Osteoblast (primary cell): ENCODE results near the gene TSSK6. TPM values are rescaled to one million over a fixed set of nuclear protein-coding genes. Genes with fewer than 3 reads are reported as not detected.

ENCODE experiments used
- DNase-seq: peaks from one replicate; pipeline ENCODE4 v3.0.0; 2011; ENCODE audit warnings: low spot score, mixed read lengths; ENCODE audit not compliant: insufficient read length; ENCODE audit errors: missing footprints
- H2AFZ ChIP-seq: 2 replicates; pipeline ENCODE4 v1.6.0; 2011; ENCODE audit warnings: mild to moderate bottlenecking, low read length
- H3K27ac ChIP-seq: 2 replicates; pipeline ENCODE4 v1.5.1; 2011; ENCODE audit warnings: mild to moderate bottlenecking, low read depth, low read length, moderate library complexity
- H3K27me3 ChIP-seq: 2 replicates; pipeline ENCODE4 v1.6.0; 2012; ENCODE audit warnings: mild to moderate bottlenecking, control low read depth, inconsistent platforms, low read length, moderate library complexity; ENCODE audit not compliant: insufficient read depth
- H3K36me3 ChIP-seq: 2 replicates; pipeline ENCODE4 v1.5.1; 2011; ENCODE audit warnings: mild to moderate bottlenecking, low read length, control low read depth, moderate library complexity; ENCODE audit not compliant: insufficient read depth
- H3K4me1 ChIP-seq: 2 replicates; pipeline ENCODE4 v1.5.1; 2011; ENCODE audit warnings: mild to moderate bottlenecking, low read length, control low read depth, moderate library complexity; ENCODE audit not compliant: insufficient read depth
- H3K4me2 ChIP-seq: 2 replicates; pipeline ENCODE4 v1.6.0; 2011; ENCODE audit warnings: mild to moderate bottlenecking, low read length; ENCODE audit not compliant: insufficient read depth
- H3K4me3 ChIP-seq: fragments of 200-600 bp; sonication (generic); 3 replicates; pipeline ENCODE4 v1.5.1; 2012; ENCODE audit warnings: mild to moderate bottlenecking, low read length, inconsistent platforms; ENCODE audit not compliant: insufficient read depth
- H3K79me2 ChIP-seq: 2 replicates; pipeline ENCODE4 v1.6.0; 2012; ENCODE audit warnings: mild to moderate bottlenecking, low read length, control low read depth, inconsistent platforms; ENCODE audit not compliant: insufficient read depth
- H3K9me3 ChIP-seq: 2 replicates; pipeline ENCODE4 v1.5.1; 2011; ENCODE audit warnings: low read depth, low read length, control low read depth
- H4K20me1 ChIP-seq: 2 replicates; pipeline ENCODE4 v1.6.0; 2012; ENCODE audit warnings: mild to moderate bottlenecking, low read length, control low read depth; ENCODE audit not compliant: insufficient read depth
- CTCF ChIP-seq: IDR thresholded peaks from 2 replicates; pipeline ENCODE4 v1.5.1; 2011; ENCODE audit warnings: mild to moderate bottlenecking, low read depth, low read length, moderate library complexity; ENCODE audit errors: extremely low read depth
- total RNA-seq: library from RNA; depleted of rRNA; stranded (reverse); fragments of >200 nt; gene quantifications from 2 replicates; pipeline ENCODE4 v1.2.3, GENCODE V29; 2012

TSSK6 gene
- total RNA-seq, 1 donor, result 4.3 TPM

DNA sequence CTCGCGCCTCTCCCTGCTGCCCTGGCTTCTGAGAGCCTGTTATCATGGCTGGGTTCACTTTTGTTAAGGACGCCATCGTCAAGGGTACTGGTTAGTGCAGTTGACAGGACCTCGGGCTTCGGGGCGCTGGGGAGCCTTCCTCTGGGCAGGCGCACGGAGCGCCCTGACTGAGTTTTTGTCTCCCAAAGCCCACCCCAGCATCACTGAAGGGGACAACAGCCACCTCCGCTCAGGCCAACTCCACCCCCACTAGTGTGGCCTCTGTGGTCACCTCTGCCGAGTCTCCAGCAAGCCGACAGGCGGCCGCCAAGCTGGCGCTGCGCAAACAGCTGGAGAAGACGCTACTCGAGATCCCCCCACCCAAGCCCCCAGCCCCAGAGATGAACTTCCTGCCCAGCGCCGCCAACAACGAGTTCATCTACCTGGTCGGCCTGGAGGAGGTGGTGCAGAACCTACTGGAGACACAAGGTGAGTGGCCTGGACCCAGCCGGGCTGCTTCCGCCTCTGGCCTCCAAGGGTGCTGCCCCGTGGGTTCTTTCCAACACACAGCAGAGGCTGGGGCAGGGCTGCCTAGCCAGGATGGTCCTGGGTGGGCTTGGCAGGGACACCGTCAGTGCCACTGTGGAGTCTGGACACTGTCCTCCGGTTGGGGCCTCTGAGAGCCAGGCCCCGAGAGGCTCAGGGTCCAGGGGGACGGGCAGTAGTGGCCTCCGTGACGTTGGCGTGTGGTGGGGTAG is 16.9 kb downstream of the TSSK6 start:
- Histone ChIP-seq H2AFZ (no peak overlapping the region), H3K4me2 (no peak overlapping the region), H3K27ac (no peak overlapping the region), H3K79me2 (peaks cover 44% of the 10 kb centered on the region), H3K4me3 (no peak overlapping the region), H3K4me1 (peaks cover 4% of the 10 kb centered on the region), H3K9me3 (no peaks in the 10 kb centered on the region), H4K20me1 (peaks cover 11% of the 10 kb centered on the region), H3K27me3 (no peaks in the 10 kb centered on the region), H3K36me3 (peaks cover 65% of the 10 kb centered on the region)
- DNase-seq, result peak; percentile 70
- no peak for TF ChIP-seq CTCF

- peaks cover 50% of the 10 kb centered on the region for H3K36me3 ChIP-seq
- H3K4me3 ChIP-seq, result no peak overlapping the region
- H2AFZ ChIP-seq, result no peak overlapping the region
- no peak for TF ChIP-seq CTCF
- H3K9me3 ChIP-seq, result no peaks in the 10 kb centered on the region
- DNase-seq, result peak; percentile 80
- H4K20me1 ChIP-seq, result peaks cover 19% of the 10 kb centered on the region
- H3K4me1 ChIP-seq, result peaks cover 4% of the 10 kb centered on the region
- no peak overlapping the region for H3K4me2 ChIP-seq
- no peak overlapping the region for H3K27ac ChIP-seq
- H3K27me3 ChIP-seq, result no peaks in the 10 kb centered on the region
- peaks cover 66% of the 10 kb centered on the region for H3K79me2 ChIP-seq
Measured at GRCh38 chr19:19495614-19496603, 19.4 kb downstream of the TSSK6 start.

- Histone ChIP-seq H2AFZ (no peak overlapping the region), H3K4me2 (no peak overlapping the region), H3K4me3 (no peak overlapping the region), H4K20me1 (peaks cover 22% of the 10 kb centered on the region), H3K79me2 (peaks cover 75% of the 10 kb centered on the region), H3K27ac (peak overlapping the region; percentile 33), H3K36me3 (peaks cover 43% of the 10 kb centered on the region), H3K4me1 (peaks cover 19% of the 10 kb centered on the region), H3K9me3 (no peaks in the 10 kb centered on the region), H3K27me3 (no peaks in the 10 kb centered on the region)
- TF ChIP-seq CTCF, result no peak
- peak; percentile 87 for DNase-seq
Measured at GRCh38 chr19:19493841-19494546, 21.4 kb downstream of the TSSK6 start.
